GM18873 (cell line): ENCODE results near the gene SNAPC2.
A peak's percentile ranks its signal among the peaks of the same experiment; 100 is the strongest.
"Not testable (repeated sequence)": the region's sequence is repeated elsewhere in the genome, so short reads cannot be mapped to it uniquely, and the experiment has no call there.

Experiments
- ATAC-seq: cut with Tn5 transposase; IDR thresholded peaks from one replicate; pipeline ENCODE4 v1.9.1; 2021; ENCODE audit warnings: mild to moderate bottlenecking, moderate library complexity, moderate number of reproducible peaks; ENCODE audit not compliant: unreplicated experiment, low FRiP score

Gene SNAPC2

DNA sequence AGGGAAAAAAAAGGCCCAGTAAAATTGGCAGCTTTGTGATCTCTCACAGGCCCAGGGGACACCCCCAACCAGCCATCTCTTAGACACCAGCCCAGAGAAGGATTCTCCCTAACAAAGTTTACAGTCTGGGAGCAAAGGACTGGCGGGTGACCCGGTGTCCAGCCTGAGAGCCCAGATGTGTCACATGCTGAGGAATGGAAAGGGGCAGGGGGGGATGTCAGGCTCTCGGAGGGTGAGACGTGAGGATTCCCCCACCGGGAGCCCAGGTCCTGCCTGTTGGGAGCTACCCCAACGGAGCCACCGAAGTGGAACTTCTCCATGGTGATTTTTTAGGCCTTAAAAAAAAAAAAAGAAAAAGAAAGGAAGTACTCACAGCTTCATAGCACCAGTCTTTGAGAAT, 10.6 kb downstream of the SNAPC2 start:
- ATAC-seq = no peak

DNA sequence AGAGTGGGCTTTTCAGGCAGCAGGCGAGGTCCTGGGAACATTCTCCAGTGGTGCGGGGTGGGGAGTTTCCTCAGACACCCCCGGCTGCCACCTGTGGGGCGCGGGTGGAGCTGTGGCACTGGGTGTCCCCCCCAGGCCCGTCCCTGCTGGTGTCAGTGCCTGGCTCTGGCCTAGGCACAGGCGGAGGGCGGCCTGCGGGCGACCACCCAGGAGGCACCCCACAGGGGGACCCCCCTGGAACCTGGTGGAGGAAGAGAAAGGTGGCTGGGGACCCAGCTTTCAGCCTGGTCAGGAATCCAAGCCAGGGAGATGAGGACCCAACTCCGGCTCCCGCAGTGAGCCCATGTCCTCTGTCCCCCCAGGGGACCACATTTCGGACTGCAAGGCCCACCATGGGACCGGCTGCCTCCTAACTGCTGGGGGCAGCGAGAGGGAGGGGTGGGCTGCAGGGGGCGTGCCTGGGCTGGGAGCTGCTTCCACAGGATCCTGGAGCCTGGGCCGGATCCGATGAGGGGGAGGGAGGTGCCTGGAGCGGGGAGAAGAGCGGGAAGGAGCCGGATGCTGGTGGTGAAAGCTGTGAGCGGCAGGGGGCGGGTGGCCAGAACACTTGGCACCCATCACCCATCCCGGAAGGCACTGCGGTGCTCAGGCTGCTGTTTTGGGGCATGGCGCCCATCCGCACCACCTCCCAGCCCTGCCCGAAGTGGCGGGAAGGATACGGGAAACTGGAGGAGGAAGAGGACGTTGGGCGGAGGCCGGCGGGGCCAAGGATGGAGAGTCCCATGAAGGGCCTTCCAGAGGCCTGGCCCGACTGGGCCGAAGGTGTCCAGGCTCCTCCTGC, 11.3 kb downstream of the SNAPC2 start:
- no peak for ATAC-seq

DNA sequence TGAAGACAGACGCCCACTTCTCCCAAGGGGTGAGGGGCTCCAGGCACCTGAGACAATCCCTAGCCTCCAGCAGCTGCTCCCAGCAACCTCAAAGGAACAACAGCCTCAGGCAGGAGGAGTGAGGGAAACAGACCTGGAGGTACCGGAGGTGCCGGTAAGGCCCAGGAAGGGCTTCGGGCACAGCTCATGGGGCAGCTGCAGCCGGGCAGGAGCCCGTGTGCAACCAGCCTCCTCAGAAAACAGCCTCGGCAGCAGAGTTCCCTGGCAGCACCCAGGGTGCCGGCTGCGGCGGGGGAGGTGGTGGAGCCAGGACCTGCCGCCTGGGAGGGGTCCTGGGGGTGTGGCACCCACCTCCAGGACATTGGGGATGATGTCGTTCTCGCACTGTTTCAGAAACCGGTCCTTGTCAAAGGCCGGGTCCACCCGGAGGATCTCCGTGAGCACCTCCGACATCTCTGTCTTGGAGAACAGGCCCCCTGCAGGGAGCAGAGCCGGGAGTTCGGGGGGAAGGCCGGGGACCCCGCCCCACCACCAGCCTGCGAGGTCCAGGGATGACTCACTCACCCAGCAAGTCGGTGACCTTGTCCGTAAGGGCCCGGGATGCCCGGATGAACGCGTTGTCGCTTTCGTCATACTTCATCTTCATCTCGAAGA, 12.3 kb downstream of the SNAPC2 start:
- no peak for ATAC-seq

DNA sequence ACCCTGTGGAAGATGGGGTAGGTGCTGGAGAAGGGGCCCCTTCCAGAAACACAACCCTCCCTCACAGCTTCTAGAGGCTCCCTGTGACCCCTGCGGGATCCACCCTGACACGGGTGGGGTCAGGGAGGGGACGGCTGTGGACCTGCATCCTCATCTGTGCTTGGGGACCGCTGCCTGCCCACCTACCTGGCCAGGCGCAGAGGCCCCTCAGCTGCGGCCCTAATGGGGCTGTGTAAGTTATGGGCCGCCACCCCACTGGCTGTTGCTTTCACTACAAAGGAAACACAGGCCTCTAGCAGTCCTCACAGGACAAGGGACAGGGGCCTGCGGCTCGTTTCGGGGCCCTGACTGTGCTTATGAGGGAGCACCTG, 12.8 kb downstream of the SNAPC2 start:
- ATAC-seq = no peak

DNA sequence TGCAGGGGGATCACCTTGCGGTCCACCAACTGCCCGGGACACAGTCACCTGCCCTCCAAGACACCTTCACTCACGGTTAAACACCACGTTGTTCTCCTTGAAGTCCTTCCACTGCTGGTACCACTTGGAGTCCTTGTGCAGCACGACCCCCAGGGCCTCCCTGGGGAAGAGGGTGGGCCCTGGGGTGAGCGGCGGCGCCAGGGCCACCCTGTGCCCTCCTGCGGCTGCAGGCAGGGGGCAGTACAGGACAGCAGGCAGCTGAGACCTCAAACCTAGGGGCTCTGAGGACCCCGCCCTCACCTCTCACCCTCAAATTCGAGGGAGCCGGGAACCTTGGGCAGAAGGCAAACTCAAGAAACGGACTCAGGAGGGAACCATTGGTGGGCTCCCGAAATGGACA, 13.3 kb downstream of the SNAPC2 start:
- no peak for ATAC-seq

DNA sequence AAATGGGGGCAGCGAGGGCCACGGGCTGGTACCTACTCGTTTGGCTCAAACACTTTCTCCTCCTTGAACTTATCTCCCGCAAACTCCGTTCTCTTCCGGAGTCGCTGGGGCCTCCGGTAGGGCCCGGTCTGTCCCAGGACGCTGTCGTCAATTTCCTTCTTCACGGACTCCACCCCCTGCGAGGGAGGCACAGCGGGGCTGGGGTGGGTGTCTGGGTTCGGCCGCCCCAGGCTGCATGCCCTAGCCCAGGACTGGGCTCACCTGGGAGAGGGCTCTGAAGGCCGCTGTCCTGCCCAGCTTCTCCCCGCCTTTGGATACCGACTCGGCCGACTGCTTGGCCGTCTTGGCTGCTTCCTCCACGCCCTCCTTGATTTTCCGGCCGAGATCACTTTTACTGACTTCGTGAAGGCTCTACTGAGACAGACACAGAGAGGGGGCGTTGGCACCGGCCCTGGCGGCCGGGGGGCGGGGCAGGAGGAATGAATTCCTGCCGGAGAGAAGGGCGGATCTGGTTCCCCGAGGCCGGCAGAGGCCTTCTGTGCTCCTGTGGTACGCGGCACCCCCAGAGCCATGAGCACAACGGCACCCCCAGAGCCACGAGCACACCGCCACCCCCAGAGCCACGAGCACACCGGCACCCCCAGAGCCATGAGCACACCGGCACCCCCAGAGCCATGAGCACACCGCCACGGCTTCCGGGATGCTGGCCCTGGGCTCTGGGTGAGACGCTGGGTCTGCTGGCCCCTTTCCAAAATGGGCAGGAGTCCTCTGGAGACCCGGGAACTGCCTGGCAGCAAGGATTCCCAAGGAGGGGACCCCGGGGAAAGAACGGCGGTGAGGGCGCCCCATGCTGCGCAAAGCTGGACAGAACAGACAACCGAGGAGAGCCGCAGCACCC, 13.9 kb downstream of the SNAPC2 start:
- ATAC-seq = no peak

DNA sequence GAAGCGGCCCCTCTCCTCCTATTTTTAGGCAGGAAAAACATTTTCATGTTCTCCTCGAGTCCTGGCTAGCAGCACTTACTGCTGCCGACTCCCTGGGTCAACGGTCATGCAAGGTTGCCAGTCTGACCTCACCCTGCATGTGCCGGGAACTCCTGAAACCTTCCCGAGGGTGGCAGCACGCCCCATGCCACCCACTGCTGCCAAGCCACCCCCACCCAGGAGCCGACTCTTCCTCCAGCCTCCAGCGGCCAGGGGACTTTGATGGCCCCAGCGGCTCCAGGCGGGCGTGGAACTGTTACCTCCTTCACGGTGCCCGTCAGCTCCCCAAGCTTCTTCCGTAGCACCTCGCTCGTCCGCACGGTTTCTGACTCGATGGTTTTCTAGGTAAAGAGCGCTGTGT, 14.6 kb downstream of the SNAPC2 start:
- ATAC-seq = no peak

DNA sequence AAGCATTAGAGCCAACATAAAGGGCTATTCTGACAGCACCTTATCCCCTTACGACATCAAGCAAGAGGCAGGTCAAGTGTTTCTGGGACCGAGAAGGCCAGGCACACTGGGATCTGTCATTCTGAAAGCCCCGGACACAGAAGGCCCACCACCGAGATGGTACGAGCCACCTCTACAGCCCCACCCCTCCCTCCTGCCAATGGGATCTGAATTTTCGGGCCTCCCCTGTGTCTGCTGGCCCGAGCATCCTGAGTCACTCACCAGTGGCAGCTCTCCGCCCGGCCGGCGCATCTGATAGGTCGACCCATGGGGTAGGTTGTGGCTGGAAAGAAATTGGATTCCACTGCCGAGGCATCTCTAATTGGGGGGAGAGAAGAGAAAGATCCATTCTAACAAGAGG, 20.7 kb downstream of the SNAPC2 start:
- no peak for ATAC-seq

DNA sequence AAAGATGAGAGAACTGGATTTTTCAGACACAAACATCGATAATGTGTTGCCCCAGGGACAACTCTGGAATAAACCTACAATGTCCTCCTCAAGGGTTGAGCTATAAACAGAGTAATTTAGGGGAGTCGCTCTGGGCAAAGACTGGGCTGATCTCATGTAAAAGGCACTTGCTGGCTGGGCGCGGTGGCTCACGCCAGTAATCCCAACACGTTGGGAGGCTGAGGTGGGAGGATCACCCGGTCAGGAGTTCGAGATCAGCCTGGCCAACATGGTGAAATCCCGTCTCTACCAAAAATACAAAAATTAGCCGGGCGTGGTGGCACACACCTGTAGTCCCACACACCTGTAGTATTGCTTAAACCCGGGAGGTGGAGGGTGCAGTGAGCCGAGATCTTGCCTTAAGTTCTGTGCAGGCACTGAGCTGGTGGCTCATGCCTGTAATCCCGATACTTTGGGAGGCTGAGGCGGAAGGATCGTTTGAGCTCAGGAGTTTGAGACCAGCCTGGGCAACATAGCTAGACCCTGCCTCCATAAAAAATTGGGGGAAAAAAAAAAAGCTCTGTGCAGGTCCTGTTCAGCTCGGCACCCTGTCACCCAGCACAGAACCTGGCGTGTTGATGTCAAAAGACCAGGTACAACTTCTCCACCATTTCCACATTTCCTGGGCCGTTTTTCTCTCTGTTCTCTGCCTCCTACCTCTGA, 21.9 kb downstream of the SNAPC2 start:
- no peak for ATAC-seq

DNA sequence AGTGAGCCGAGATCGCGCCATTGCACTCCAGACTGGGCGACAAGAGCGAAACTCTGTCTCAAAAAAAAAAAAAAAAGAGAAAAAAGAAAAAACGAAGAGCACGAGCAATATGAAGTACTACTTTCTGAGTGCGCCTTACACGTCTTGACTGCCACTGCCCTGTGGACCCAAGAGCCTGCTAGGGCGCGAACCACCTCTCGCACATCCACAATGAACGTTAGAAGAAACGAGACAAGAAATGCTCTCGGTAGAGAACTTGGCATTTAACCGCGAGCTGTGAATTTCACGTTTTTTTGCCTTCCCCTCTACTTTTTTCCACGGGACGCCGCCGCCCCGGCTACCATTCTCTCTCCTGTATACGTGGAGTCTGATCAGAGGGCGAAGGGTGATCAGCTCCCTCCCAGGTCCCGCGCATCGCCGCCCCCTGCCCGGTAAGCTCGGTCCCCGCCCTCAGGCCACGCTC, 22.9 kb downstream of the SNAPC2 start:
- no peak for ATAC-seq

DNA sequence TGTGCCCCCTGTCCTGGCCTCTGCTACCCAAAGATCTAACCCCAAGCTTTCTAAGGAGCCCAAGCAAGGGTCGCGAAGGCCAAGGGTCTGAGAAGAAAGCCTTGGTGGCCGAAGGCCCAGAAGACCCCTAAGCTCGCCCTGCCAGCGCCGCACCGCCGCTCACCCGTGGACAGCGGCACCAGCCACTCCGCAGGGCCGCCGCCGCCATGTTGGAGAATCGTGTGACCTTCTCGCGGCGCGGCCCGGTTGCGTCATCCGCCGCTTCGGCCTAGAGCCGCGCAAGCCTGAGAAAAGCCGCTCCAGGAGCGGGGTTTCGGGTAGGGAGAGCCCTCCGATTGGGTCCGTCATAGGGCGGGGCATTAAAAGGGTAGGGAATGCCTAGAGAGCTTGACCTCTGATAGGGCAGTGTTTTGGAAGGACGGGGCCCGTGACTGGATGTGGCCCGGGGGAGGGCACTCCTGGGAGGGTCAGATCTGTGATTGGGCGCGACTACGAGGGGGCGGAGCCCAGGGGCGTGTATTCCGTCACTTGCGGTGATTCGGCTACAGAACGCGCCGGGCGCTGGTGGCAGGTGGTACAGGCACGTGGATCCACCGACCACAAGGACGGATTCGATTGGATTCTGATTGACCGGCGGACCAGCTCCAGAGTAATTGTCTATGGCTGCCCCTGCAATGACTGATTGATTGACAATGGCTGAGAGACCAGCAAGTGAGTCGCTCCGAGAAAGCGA, 23.5 kb downstream of the SNAPC2 start, which contains the start of gene TIMM44:
TSS of gene TIMM44 (minus strand) at position 223 of the 733 bp plus-strand sequence. CDS start at position 208, 15 bp downstream.
- peak; percentile 92 for ATAC-seq

DNA sequence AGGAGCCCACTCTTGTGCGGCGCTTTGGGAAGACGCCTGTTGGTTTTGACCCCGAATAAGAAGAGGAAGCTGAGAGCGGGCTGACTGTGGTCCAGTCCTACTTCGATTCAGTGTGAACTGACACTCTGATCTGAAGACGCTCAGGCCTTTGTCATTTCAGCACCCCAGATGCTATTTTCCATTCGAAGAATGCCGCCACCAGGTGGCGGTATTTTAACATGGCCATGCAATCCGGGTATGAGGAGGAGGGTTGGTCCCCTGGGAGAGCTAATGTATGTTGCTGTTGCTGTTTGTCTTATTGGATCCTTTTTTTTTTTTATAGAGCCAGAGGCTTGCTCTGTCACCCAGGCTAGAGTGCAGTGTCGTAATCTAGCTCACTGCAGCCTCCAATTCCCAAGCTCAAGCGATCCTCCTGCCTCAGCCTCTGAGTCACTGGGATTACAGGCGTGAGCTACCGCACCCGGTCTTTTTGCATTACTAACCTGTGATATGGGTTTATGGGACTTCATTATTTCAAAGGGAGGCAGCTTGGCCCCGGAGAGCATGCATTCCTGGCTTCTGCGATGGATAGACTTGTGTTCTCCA, 24.1 kb downstream of the SNAPC2 start:
- ATAC-seq = peak; percentile 21

DNA sequence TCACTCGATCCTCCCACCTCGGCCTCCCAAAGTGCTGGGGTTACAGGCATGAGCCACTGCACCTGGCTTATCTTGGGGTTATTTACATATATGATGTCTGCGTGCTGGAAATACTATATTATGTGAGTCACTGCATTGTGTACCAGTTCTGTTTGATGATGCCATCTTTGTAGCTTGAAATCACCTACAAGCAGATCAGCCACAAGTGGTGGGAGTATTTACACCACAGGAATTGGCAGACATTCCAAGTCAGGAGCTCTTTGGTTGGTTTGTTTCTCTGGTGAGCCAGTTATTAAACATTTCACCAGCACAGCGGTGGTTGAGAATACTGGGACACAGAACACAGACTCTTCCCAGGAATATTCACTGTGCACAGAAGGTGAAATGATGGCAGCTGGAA, 27.8 kb downstream of the SNAPC2 start:
- ATAC-seq = no peak

DNA sequence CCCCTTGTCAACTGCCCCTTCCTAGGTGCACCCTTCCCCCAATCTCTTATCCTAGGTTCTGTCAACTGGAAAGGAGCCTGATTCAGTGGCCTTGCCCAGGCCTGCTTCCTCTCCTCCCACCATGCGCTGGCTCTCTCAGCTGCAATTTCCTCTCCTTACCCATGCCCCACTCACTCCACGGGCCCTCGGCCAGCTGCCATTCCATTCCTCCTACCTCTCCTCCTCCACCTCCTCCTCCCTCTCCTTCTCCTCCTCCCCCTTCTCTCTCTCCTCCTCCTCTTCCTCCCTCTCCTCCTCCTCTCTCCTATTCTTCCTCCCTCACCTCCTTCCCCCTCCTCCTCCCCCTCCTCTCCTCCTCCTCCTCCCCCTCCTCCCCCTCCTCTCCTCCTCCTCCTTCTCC, 32.9 kb downstream of the SNAPC2 start:
- ATAC-seq = no peak

DNA sequence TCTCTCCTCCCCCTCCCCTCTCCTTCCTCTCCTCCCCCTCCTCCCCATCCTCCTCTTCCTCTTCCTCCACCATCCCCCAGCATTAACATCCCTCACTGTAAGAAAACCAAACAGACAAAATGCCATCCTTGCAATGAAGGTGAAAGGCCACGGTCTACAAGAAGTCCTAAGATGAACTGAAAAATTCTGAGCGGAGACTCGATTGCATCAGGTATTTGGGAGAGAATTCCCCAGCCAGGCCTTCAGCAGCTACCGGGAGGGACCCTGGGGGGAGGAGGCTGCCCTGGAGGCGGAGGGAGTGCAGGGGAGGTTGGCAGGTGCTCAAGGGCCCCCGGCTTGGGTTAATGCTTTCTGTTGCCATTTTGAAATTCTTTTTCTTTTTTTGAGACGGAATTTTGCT, 33.4 kb downstream of the SNAPC2 start:
- no peak for ATAC-seq

DNA sequence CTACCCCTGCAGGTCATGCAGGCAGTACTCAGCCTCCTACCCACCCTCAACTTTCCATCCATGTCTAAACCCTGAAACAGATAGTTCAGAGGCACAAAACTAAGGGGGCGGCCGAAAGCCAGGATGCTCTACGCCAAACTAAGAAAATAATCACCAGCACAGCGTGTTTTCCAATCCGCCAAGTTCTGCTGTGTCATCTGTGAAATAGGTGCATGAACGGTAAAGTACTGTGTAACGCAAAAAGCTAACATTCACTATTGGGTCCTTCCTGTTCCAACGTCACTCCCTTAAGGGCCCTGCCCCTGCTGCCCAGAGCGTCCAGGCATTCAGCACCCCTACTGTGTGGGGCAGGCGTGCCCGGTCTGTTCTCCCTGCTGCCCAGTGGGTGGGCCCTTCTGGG, 35.6 kb downstream of the SNAPC2 start:
- no peak for ATAC-seq

DNA sequence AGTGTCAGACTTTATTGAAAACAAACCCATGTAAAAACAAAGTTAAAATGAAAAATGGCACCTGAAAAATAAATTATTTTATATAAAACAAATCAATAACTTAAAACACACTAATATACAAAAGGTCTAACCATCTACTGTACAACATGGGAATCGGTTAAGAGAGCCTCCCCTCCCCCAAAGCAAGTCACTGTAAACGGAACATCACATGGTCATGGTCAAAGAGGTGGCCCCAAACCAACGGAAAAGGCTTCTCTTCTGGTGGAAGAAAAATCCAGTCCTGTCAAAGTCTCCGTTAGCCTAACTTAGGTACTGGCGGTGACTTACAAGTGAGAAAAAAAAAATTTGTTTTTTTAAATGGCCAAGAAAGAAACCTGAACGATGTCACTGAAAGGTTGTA, 39.1 kb downstream of the SNAPC2 start:
- ATAC-seq = no peak

DNA sequence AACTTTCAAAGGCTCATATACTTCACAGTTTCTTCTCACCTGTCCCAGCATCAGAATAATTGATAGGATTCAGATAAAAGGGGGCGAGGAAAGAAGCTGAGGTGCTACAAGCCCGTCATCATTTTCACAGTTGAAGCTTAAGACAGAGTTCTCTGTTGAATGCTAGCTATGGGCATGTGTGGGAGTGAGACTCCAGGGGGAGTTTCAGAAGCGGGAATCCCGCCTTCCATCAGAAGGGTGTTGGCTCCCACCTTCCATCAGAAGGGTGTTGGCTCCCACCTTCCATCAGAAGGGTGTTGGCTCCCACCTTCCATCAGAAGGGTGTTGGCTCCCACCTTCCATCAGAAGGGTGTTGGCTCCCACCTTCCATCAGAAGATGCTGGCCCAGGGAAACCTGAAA, 40.9 kb downstream of the SNAPC2 start:
- ATAC-seq = not testable (repeated sequence)

DNA sequence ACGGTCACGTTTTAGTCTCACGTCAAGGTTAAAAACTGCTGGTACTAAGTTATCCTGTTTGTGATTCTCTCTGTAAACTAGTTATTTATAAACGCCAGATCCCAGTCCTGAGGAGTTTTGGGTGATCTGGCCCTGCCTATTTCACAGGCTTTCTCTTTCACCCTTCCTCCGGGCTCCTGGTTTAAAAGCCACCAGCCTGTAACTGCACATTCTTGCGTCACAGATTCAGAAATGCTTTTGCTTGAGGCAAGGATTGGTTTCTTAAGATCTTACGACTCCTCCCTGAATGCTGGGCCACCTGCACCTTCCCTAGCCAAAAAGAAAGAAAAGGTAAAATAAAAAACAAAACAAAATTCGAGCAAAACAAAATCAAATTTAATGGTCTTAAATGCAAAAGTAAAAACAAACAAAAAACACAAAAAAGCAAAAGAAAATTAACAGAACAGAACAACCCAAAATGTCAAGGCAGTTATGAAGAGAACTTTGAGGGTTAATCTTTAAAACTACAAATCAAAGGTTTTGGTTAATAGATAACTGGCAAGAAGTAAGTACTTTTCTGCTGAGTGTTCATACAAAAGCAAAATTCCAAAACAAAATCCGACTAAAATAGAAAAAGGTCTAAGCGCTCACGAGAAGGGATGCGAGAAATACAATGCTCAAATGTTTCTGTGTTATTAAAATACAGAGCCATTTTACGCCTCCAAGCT, 41.9 kb downstream of the SNAPC2 start:
- no peak for ATAC-seq
